Measurements from ENCODE around the gene TAS1R2. TPM values are rescaled to one million over a fixed set of nuclear protein-coding genes. Genes with fewer than 3 reads are reported as not detected.
A peak's percentile ranks its signal among the peaks of the same experiment; 100 is the strongest.

TAS1R2 gene
- total and polyA plus RNA-seq, 2 of the 4 experiments (the other 2 are of a cell fraction), result not detected

- Histone ChIP-seq H2BK15ac (ENCODE audit: low read depth, low read length) (no peak overlapping the region), H2BK20ac (ENCODE audit: low read depth, low read length) (no peak overlapping the region), H3K4me1 (ENCODE audit: control insufficient read depth, insufficient read depth, low read length) (peaks cover 2% of the 10 kb centered on the region), H4K5ac (ENCODE audit: low read depth, low read length) (no peak overlapping the region), H2AK5ac (ENCODE audit: low read depth, low read length) (no peak overlapping the region), H2AFZ (replicated peaks; ENCODE audit: low read length, poor library complexity) (no peak overlapping the region), H3K27ac (ENCODE audit: insufficient read depth, low read length) (no peak overlapping the region), H3K23ac (ENCODE audit: low read depth, low read length) (no peak overlapping the region), H2AK9ac (replicated peaks; ENCODE audit: low read depth, low read length, poor library complexity) (no peak overlapping the region), H3K14ac (replicated peaks; ENCODE audit: low read depth, low read length) (no peak overlapping the region), H3K9ac (ENCODE audit: low read depth, low read length) (no peak overlapping the region), H4K8ac (ENCODE audit: low read depth in 2 of 2, low read length in 2 of 2) (no peak overlapping the region), H3K18ac (ENCODE audit: low read depth, low read length) (no peak overlapping the region), H3K36me3 (ENCODE audit: control insufficient read depth, insufficient read depth, low read length) (no peaks in the 10 kb centered on the region), H4K20me1 (ENCODE audit: insufficient read depth, low read length) (no peaks in the 10 kb centered on the region; the same call in 1 of the 2 replicates), H3K56ac (ENCODE audit: extremely low read depth, insufficient read depth, low read length) (no peak overlapping the region), H4K91ac (ENCODE audit: insufficient read depth, low read depth, low read length) (no peak overlapping the region), H2BK5ac (ENCODE audit: low read depth, low read length, poor library complexity, severe bottlenecking) (no peak overlapping the region), H3K4me3 (ENCODE audit: insufficient read depth, low read depth, low read length) (peak overlapping the region; percentile 81; the same call in 1 of the 2 replicates), H3K4me2 (ENCODE audit: low read depth, low read length) (peak overlapping the region; percentile 85; the same call in 1 of the 2 replicates), H3K4ac (ENCODE audit: low read depth, low read length) (no peak overlapping the region), H3K79me1 (ENCODE audit: low read depth in 1 of 2, low read length in 2 of 2) (peaks cover 0 to 10% of the 10 kb centered on the region in 2 experiments; a peak in 1 of 4 replicates), H3K9me3 (ENCODE audit: control insufficient read depth, insufficient read depth, low read length) (no peaks in the 10 kb centered on the region), H3K9me1 (ENCODE audit: insufficient read depth, low read length) (0 out of 2 replicates have a peak, but pooled peaks cover 5% of the 10 kb centered on the region), H3K27me3 (ENCODE audit: control insufficient read depth, insufficient read depth, low read length) (no peaks in the 10 kb centered on the region), H2BK120ac (ENCODE audit: low read depth, low read length) (no peak overlapping the region)
- in situ Hi-C loops (cut with MboI; ENCODE audit: low sequenced_read_pairs) (no loop called here), intact Hi-C loops (cut with micrococcal nuclease) (no loop called here), dilution Hi-C loops (cut with HindIII; ENCODE audit: low sequenced_read_pairs, unreplicated experiment) (no loop called here)
- TF ChIP-seq USF2 (IDR thresholded peaks at IDR 0.05; ENCODE audit: low read depth, low read length), result no peak
- no peak for TF ChIP-seq RCOR1 (IDR thresholded peaks at IDR 0.05; ENCODE audit: insufficient replicate concordance, low read length)
- TF ChIP-seq MAZ (IDR thresholded peaks at IDR 0.05; ENCODE audit: borderline replicate concordance, low read depth, low read length), result no peak
- TF ChIP-seq, protein P1, sequence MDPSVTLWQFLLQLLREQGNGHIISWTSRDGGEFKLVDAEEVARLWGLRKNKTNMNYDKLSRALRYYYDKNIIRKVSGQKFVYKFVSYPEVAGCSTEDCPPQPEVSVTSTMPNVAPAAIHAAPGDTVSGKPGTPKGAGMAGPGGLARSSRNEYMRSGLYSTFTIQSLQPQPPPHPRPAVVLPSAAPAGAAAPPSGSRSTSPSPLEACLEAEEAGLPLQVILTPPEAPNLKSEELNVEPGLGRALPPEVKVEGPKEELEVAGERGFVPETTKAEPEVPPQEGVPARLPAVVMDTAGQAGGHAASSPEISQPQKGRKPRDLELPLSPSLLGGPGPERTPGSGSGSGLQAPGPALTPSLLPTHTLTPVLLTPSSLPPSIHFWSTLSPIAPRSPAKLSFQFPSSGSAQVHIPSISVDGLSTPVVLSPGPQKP (IDR thresholded peaks at IDR 0.05; ENCODE audit: borderline replicate concordance, low read depth, low read length), result no peak
- no peak for TF ChIP-seq SMC3 (IDR thresholded peaks at IDR 0.05; ENCODE audit: low read depth, low read length)
- no peak for TF ChIP-seq POLR2A (IDR thresholded peaks at IDR 0.05; ENCODE audit: low read depth, low read length)
- TF ChIP-seq RFX5 (IDR thresholded peaks at IDR 0.05; ENCODE audit: low read depth, low read length), result no peak
- TF ChIP-seq CEBPB (IDR thresholded peaks at IDR 0.05; ENCODE audit: low read depth, low read length), result no peak
- TF ChIP-seq NFE2L2 (IDR thresholded peaks at IDR 0.05; ENCODE audit: low read depth, low read length), result no peak
- DNase-seq (no peak), ATAC-seq (ENCODE audit: low read depth) (no peak)
- 60% methylated on average over 2 of the region's 9 CpGs; no CpG with 5 or more reads in 1 of the 2 experiments for WGBS, 2 experiments (ENCODE audit: extremely low coverage in 2 of 2, insufficient read length in 1 of 2)
- CTCF ChIA-PET, result interaction anchor here (3.0 kb wide), 1 partner anchor 11 kb away, joined by 14 read pairs; no protein-coding TSS in a partner anchor
- no TSS peak for BruUV-seq (replicated peaks)
- POLR2A ChIA-PET (ENCODE audit: unreplicated experiment), result no interaction called here
Observed at GRCh38 chr1:18901147-18901951, 41.9 kb upstream of the TAS1R2 start.
